ENCODE data around the gene FOXL3.

FOXL3 gene

DNA sequence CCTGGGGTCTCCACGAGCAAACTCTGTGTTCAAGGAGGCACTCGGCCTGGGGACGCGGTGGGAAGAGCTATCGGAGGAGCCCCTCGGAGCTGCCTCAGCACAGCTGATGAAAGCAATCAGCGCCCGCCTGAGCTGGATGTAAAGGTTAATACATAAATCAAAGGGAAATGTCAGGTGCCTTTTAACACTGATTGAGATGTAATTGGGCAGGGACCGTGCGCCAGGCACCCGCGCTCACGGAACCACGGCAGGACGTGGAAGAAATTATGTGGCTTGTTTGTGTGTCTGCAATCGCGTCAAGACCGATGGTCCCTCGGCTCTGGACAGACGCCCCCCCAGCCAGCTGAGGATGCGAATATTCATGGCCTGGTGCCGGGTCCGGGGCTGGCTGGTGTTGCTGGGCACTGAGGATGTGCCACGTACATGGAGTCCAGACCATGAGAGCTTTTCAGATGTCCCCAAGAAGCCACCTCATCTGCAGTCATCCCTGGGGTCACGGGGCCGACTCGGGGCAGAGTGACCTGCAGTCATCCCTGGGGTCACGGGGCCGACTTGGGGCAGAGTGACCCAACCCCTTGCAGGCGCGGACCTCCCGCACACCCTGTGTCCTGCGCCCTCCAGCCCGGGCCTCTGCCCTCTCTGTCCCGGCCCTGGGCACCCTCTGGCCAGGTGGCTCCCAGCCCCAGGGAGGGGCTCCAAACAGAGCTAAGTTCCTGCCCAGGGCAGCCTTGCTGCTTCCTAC lies 15.6 kb downstream of the FOXL3 start:
- Mint-ChIP-seq H3K4me3 (no peak overlapping the region), H3K4me1 (ENCODE audit: low read depth) (no peaks in the 10 kb centered on the region), H3K27ac (no peak overlapping the region), H3K36me3 (ENCODE audit: low read depth) (no peaks in the 10 kb centered on the region), H3K9me3 (peaks cover 5% of the 10 kb centered on the region), H3K27me3 (ENCODE audit: low read depth) (no peaks in the 10 kb centered on the region)

DNA sequence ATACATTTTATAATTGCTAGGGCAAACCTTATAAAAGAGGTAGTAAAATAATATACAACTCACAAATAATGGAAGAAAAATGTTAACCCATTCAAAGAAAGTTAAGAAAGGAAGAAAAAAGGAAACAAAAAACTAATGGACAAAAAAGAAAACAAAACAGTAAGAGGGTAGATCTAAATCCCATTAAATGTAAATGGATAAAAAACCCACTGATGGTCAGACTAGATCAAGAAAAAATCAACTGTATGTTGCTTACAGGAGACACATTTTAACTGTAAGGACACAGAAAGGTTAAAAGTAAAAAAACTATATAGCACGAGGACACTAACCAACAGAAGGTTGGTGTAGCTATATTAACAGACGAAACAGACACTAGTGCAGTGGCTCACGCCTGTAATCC lies 18.0 kb downstream of the FOXL3 start:
- Mint-ChIP-seq H3K9me3 (peaks cover 5% of the 10 kb centered on the region), H3K4me3 (no peak overlapping the region), H3K27ac (no peak overlapping the region), H3K27me3 (ENCODE audit: low read depth) (peaks cover 8% of the 10 kb centered on the region), H3K36me3 (ENCODE audit: low read depth) (no peaks in the 10 kb centered on the region), H3K4me1 (ENCODE audit: low read depth) (no peaks in the 10 kb centered on the region)

DNA sequence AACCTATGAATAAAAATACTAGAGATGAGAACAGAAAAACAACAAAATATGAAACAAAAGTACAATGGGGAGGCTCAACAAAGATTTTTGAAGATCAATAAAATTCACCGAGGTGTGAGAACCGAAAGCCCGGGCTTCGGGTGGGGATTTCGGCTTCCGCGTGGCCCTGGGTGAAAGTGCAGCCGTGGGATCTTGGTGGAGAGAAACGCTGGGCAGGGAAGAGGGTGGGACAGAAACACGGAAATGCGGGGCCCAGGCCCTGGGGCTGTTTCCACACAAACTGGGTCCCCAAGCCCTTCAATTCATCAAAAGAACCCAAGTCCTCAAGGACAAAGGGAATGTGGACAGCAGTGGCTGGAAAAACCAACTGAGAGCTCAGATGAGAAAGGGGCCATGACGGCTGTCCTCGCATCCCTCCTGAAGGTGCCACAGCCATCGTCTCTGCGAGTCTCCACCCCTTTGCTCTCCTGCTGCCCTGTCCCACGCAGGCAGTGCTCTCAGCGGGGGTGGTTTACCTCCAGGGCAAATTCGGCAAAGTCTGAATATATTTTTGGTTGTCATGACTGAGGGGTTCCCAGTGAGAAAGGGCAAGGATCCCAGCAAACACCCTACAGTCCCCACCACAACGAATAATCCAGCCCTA lies 19.7 kb downstream of the FOXL3 start:
- H3K4me3 Mint-ChIP-seq = no peak overlapping the region
- H3K27ac Mint-ChIP-seq = no peak overlapping the region
- no peaks in the 10 kb centered on the region for H3K4me1 Mint-ChIP-seq (ENCODE audit: low read depth)
- no peaks in the 10 kb centered on the region for H3K36me3 Mint-ChIP-seq (ENCODE audit: low read depth)
- peaks cover 12% of the 10 kb centered on the region for H3K27me3 Mint-ChIP-seq (ENCODE audit: low read depth)
- peaks cover under 1% of the 10 kb centered on the region for H3K9me3 Mint-ChIP-seq

DNA sequence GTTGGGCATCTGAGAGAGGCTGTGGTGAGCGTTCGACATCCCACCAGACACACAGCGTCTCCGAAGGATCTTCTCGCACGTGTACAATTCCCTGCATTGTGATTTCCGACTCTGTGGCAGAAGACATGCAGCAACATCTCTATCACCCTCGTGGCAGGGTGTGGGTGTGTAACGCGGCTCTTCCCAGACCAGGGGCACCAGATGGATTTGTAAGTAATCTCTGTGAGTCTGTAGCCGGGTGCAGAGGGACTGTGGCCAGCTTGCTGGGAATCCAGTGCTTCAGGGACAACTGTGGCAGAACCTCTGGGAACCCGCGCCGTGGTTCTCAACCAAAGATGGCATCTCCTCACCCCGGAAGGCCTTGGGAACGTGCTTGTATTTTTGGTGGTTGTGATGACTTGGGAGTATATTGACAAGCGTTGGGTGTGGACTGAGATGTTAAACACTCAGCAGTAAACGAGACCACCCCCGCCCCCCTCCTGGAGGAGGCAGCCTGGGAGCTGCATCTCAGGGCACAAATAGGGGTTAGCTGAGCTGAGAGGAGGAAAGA lies 21.2 kb downstream of the FOXL3 start:
- H3K4me1 Mint-ChIP-seq (ENCODE audit: low read depth) = no peaks in the 10 kb centered on the region

DNA sequence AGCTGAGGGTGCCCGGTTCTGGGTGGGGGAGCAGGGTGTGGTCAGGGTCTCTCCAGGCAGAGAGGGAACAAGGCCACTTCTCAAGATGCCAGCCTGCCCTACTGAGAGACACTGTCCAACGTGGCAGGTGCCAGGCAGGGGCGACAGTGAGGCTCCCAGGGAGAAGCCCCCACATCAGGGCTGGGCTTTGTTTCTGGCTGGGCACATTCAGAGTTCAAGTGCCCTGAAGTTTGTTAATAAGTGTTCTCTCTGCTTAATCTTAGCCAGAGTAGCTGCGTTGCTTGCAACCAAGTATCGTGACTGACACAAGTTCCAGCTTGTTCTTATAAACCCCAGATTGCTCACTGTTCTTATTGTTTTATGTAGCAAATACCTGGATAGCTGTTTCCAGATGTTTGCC lies 21.8 kb downstream of the FOXL3 start:
- H3K4me1 Mint-ChIP-seq (ENCODE audit: low read depth) = no peaks in the 10 kb centered on the region
- no peaks in the 10 kb centered on the region for H3K9me3 Mint-ChIP-seq
- no peaks in the 10 kb centered on the region for H3K36me3 Mint-ChIP-seq (ENCODE audit: low read depth)
- no peak overlapping the region for H3K27ac Mint-ChIP-seq
- no peak overlapping the region for H3K4me3 Mint-ChIP-seq
- H3K27me3 Mint-ChIP-seq (ENCODE audit: low read depth) = peaks cover 12% of the 10 kb centered on the region

More for the DNA sequence above, 21.2 kb downstream of the FOXL3 start:
- H3K36me3 Mint-ChIP-seq (ENCODE audit: low read depth) = no peaks in the 10 kb centered on the region
- H3K9me3 Mint-ChIP-seq = no peaks in the 10 kb centered on the region
- H3K27me3 Mint-ChIP-seq (ENCODE audit: low read depth) = peaks cover 12% of the 10 kb centered on the region
- H3K4me3 Mint-ChIP-seq = no peak overlapping the region
- H3K27ac Mint-ChIP-seq = no peak overlapping the region

DNA sequence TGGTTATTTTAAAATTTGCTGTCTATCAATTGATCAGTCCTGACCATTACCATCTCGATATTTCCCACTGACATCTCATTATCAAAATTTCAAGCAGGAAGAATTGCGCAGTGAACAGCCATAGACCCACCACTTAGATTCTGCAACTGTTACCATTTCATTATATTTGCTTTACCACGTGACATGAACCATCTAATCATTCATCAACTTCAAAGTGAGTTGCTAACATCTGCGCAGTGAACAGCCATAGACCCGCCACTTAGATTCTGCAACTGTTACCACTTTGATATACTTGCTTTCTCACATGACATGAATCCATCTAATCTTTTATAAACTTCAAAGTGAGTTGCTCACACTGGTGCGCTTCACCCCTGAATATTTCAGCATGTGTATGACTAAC lies 22.5 kb downstream of the FOXL3 start:
- no peak overlapping the region for H3K27ac Mint-ChIP-seq
- H3K27me3 Mint-ChIP-seq (ENCODE audit: low read depth) = peaks cover 12% of the 10 kb centered on the region

DNA sequence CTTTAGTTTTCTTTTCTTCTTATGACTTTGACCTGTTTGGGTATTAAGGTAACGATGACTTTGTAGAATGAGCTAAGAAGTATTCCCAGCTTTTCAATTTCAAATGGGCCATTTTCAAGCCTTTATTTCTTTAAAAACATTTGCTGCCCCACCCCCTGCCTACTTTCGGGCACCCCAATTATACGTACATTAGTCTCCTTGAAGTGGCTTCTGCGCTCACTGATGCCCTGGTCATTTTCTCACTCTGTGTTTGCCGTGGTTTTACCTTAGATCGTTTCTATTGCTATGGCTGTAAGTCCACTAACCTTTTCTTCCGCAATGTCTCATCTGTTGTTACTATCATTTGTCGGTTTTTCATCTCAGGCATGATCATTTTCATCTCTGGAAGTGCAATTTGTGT lies 24.9 kb downstream of the FOXL3 start:
- Mint-ChIP-seq H3K36me3 (ENCODE audit: low read depth) (no peaks in the 10 kb centered on the region), H3K27ac (no peak overlapping the region), H3K9me3 (no peaks in the 10 kb centered on the region), H3K4me3 (no peak overlapping the region), H3K27me3 (ENCODE audit: low read depth) (peaks cover 18% of the 10 kb centered on the region), H3K4me1 (ENCODE audit: low read depth) (no peaks in the 10 kb centered on the region)

More for the DNA sequence above, 22.5 kb downstream of the FOXL3 start:
- Mint-ChIP-seq H3K9me3 (no peaks in the 10 kb centered on the region), H3K4me1 (ENCODE audit: low read depth) (no peaks in the 10 kb centered on the region), H3K4me3 (no peak overlapping the region), H3K36me3 (ENCODE audit: low read depth) (no peaks in the 10 kb centered on the region)

DNA sequence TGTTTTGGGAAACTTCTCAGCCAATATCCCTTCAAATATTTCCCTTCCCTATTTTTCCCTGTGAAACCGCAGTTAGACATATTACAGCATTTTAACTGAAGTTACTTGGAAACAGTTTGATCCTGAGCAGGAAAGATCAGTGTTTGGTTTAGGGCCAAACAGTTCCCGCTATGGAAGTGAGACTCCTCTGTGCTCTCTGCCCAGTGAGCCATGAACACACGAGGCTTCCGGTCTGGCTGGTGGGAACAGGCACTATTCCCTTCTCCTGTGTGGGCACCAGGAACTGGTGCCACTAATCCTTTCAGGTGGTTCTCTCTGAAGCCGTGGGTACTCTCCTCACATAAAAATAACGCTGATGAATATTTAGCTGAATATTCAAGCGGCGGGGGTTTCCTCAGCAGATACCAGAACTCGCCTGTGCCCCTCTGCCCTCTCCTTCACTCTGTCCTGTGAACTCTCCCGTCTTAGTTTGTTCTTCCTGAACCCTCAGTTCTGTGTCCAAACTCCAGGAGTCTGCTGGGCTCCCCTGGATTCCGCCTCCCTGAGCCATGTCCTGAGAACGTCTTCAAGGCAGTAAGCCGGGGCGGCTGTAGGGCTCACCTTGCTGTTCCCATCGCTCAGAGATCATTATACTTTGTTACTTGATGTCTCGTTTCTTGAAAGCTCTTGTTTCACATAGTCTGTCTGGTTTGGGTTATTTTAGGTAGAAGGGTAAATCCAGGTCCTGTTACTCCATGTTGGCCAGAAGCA lies 25.7 kb downstream of the FOXL3 start:
- no peaks in the 10 kb centered on the region for H3K36me3 Mint-ChIP-seq (ENCODE audit: low read depth)
- H3K9me3 Mint-ChIP-seq = no peaks in the 10 kb centered on the region
- no peak overlapping the region for H3K4me3 Mint-ChIP-seq
- H3K4me1 Mint-ChIP-seq (ENCODE audit: low read depth) = no peaks in the 10 kb centered on the region
- H3K27me3 Mint-ChIP-seq (ENCODE audit: low read depth) = peaks cover 18% of the 10 kb centered on the region
- no peak overlapping the region for H3K27ac Mint-ChIP-seq

DNA sequence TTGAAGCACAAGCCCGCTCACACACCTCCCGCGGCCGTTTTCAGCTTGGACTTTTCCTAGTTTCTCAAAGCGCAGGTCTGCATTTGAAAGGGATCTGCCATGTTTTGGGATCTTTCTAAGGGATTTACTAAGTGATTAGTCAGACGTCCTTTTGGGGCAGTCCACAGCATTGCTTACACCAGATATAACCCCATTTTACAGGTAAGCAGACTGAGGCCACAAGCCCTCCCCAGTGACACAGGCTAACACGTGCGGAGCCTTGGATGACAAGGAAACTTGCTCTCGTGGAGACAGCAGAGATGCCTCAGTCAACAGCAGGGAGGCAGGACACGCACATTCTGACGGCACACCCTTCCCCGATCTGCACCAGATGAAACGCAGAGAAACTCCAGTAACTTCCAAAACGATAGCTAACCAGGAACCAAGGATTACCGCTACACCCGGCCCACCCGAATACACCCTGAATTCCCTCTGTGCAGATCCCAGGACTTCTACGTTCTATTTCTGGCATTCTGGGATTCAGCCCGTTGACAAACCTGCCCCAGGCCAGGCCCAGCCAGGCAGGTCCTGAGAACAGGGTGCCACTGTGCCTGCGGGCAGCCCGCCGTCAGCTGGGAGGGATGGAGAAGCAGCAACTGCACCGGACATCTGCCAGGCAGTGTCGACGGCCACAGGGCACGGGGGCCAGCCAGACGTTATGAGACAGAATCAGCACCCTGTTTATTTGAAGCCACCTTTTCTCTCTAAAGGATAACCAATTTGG lies 27.9 kb downstream of the FOXL3 start:
- H3K4me3 Mint-ChIP-seq = no peak overlapping the region
- peaks cover 10% of the 10 kb centered on the region for H3K27me3 Mint-ChIP-seq (ENCODE audit: low read depth)
- H3K36me3 Mint-ChIP-seq (ENCODE audit: low read depth) = no peaks in the 10 kb centered on the region
- H3K4me1 Mint-ChIP-seq (ENCODE audit: low read depth) = no peaks in the 10 kb centered on the region
- H3K27ac Mint-ChIP-seq = no peak overlapping the region
- H3K9me3 Mint-ChIP-seq = no peaks in the 10 kb centered on the region

DNA sequence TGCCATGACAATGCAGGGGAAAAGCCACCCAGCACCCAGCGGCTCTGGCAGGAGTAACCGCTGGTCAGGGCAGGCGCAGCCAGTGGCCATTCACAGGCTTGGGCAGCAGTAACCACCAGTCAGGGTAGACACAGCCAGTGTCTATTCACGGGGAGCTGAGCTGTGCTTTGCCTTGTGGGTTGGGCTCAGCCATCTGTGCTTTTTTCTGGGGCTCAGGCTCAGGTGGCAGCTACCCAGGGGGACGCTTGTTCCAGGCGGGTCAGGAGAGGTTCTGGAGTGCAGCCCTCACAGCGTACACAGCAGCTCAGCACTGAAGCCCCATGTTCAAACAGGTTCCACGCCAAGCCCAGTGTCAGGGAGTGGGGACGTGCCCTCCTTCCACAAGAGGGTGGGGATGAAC lies 28.5 kb downstream of the FOXL3 start:
- Mint-ChIP-seq H3K27ac (no peak overlapping the region), H3K4me3 (no peak overlapping the region), H3K36me3 (ENCODE audit: low read depth) (no peaks in the 10 kb centered on the region), H3K4me1 (ENCODE audit: low read depth) (no peaks in the 10 kb centered on the region), H3K27me3 (ENCODE audit: low read depth) (peaks cover 10% of the 10 kb centered on the region), H3K9me3 (no peaks in the 10 kb centered on the region)

DNA sequence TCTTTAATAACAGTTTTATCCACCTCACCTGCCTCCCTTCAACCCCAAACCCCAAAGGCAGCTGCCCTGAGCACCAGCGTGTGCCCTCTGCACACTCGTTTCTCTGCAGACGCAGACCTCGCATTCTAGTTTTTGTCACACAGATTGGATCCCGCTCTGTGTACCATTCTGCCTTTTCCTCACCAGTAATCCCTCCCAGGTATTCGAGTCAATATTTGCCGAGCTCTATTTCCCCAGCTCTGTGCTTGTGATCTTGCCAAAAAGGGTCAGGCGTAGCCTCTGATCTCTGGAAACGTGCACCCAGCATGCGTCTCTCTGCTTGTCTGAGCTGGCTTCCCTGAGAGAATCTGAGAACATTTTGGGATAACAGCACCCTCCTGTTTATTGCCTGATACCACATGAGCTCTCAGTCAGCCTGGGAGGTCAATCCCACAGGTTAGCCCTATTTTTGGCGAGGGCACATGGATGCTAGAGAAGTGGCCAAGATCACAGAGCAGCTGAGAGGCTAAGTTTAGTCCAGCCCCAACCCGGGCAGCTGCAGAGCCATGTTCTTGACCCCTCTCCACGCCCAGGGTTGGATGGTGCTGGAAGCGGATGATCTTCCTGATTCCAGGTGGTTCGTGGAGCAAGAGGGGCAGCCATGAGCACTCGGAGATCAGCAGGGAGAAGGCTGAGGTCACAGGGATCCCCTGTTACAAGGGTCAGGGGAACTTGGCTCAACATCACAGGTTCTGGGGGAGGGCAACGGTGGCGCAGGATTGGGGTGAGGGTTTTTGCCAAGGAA lies 29.1 kb downstream of the FOXL3 start:
- Mint-ChIP-seq H3K4me3 (no peak overlapping the region), H3K27ac (no peak overlapping the region), H3K9me3 (no peaks in the 10 kb centered on the region), H3K36me3 (ENCODE audit: low read depth) (no peaks in the 10 kb centered on the region), H3K4me1 (ENCODE audit: low read depth) (no peaks in the 10 kb centered on the region), H3K27me3 (ENCODE audit: low read depth) (peaks cover 7% of the 10 kb centered on the region)

DNA sequence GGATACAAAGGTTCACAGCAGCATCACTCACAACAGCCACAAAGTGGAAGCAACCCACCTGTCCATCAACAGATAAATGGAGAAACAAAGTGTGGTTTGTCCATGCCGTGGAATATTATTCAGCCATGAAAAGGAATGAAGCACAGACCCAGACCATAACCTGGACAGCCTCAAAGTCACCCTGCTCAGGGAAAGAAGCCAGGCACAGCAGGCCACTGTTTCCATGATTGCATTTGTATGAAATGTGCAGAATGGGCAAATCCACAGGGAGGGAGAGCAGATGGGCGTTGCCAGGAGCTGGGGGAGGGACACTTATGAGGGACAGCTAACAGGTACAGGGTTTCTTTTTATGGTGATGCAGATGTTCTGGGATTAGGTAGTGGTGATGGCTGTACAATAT lies 30.3 kb downstream of the FOXL3 start:
- H3K4me1 Mint-ChIP-seq (ENCODE audit: low read depth) = no peaks in the 10 kb centered on the region
- no peaks in the 10 kb centered on the region for H3K36me3 Mint-ChIP-seq (ENCODE audit: low read depth)
- no peaks in the 10 kb centered on the region for H3K9me3 Mint-ChIP-seq
- H3K4me3 Mint-ChIP-seq = no peak overlapping the region
- H3K27ac Mint-ChIP-seq = no peak overlapping the region
- peaks cover 6% of the 10 kb centered on the region for H3K27me3 Mint-ChIP-seq (ENCODE audit: low read depth)

DNA sequence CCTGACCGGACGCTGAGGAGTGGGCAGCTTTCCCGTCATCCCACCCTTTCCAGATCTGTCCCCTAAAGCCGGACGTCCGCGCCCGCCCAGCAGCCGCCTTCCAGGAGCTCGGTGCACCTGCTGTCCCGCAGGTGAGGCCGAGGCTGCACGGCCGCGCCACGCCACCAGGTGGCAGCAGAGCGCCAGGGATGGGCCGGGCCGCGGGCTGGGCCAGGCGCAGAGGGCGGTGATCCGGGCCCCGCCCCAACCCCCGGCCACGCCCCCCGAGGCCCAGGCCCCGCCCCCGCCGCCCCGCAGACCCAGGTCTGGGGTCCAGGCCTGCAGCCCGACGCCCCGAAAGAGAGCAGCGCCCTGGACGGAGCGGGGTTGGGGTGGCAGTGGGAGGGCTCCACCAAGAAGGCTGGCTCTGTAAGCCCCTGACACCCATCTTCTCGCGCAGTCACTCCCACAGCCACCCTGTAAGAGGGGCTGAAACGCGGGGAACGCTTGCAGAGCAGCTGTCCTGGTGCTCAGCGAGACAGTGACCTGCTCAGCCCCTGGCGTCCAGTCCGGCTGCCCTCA lies 32.2 kb downstream of the FOXL3 start:
- no peaks in the 10 kb centered on the region for H3K36me3 Mint-ChIP-seq (ENCODE audit: low read depth)
- H3K27ac Mint-ChIP-seq = no peak overlapping the region
- H3K27me3 Mint-ChIP-seq (ENCODE audit: low read depth) = peaks cover 6% of the 10 kb centered on the region
- no peaks in the 10 kb centered on the region for H3K4me1 Mint-ChIP-seq (ENCODE audit: low read depth)
- no peaks in the 10 kb centered on the region for H3K9me3 Mint-ChIP-seq
- H3K4me3 Mint-ChIP-seq = no peak overlapping the region
